ENCODE data around the gene RUFY4. TPM values are rescaled to one million over a fixed set of nuclear protein-coding genes. Genes with fewer than 3 reads are reported as not detected.

RUFY4 gene
- total RNA-seq, 1 experiment from 2014 or later: 0.31 TPM

- TF ChIP-seq ATF2 (CRISPR knock-in tag; IDR thresholded peaks at IDR 0.05; ENCODE audit: borderline replicate concordance, low read depth) (no peak), ATF1 (CRISPR knock-in tag; IDR thresholded peaks at IDR 0.05) (no peak), SMAD4 (CRISPR knock-in tag; IDR thresholded peaks at IDR 0.05) (no peak)
These were observed 27.5 kb upstream of the RUFY4 start (continued) for GRCh38 chr2:218041302-218042168.

GRCh38 chr2:218043100-218043499, 26.0 kb upstream of the RUFY4 start:
- no peak for DNase-seq (ENCODE audit: low spot score)
- Mint-ChIP-seq H3K27me3 (ENCODE audit: low read depth) (peaks cover 10% of the 10 kb centered on the region), H3K4me1 (no peaks in the 10 kb centered on the region), H3K9me3 (peaks cover 8% of the 10 kb centered on the region), H3K36me3 (no peaks in the 10 kb centered on the region), H3K4me3 (no peak overlapping the region), H3K27ac (no peak overlapping the region)
- ChIA-PET CTCF (interaction anchor here (0.8 to 2.5 kb wide), 5 partner anchors 9 to 257 kb away, joined by 3 to 12 read pairs (median 4); partner anchors contain the start of gene RUFY4), POLR2A (no interaction called here)
- ATAC-seq: no peak
- no peak for TF ChIP-seq PREB (CRISPR knock-in tag; IDR thresholded peaks at IDR 0.05; ENCODE audit: borderline replicate concordance)
- TF ChIP-seq SOX15 (CRISPR knock-in tag; IDR thresholded peaks at IDR 0.05): no peak
- TF ChIP-seq FOXP1 (CRISPR knock-in tag; IDR thresholded peaks at IDR 0.05; ENCODE audit: borderline replicate concordance): no peak

GRCh38 chr2:218043701-218044109, 25.3 kb upstream of the RUFY4 start:
- ChIA-PET POLR2A (no interaction called here), CTCF (interaction anchor here (0.7 to 2.5 kb wide), 4 partner anchors 10 to 258 kb away, joined by 3 to 12 read pairs (median 4); no protein-coding TSS in a partner anchor)
- Mint-ChIP-seq H3K4me3 (no peak overlapping the region), H3K27me3 (ENCODE audit: low read depth) (peaks cover 10% of the 10 kb centered on the region), H3K27ac (no peak overlapping the region), H3K4me1 (no peaks in the 10 kb centered on the region), H3K36me3 (no peaks in the 10 kb centered on the region), H3K9me3 (peaks cover 8% of the 10 kb centered on the region)
- no peak for ATAC-seq
- DNase-seq (ENCODE audit: low spot score): no peak
- TF ChIP-seq NFYB (CRISPR knock-in tag; conservative IDR thresholded peaks at IDR 0.05; ENCODE audit: low read depth) (no peak), ATF3 (CRISPR knock-in tag; conservative IDR thresholded peaks at IDR 0.05) (no peak), ZSCAN18 (CRISPR knock-in tag; IDR thresholded peaks at IDR 0.05) (no peak), ARID4B (CRISPR knock-in tag; IDR thresholded peaks at IDR 0.05; ENCODE audit: borderline replicate concordance) (no peak), HMGA2 (CRISPR knock-in tag; IDR thresholded peaks at IDR 0.05) (no peak), ZNF281 (CRISPR knock-in tag; IDR thresholded peaks at IDR 0.05) (no peak), SOX15 (CRISPR knock-in tag; IDR thresholded peaks at IDR 0.05) (no peak), PREB (CRISPR knock-in tag; IDR thresholded peaks at IDR 0.05; ENCODE audit: borderline replicate concordance) (no peak), CTCF (IDR thresholded peaks at IDR 0.05) (no peak)

Data from WTC11 (cell line).